HG02870 (cell line): ENCODE data around the gene SOAT2.
"Not testable (repeated sequence)": the region's sequence is repeated elsewhere in the genome, so short reads cannot be mapped to it uniquely, and the experiment has no call there.

Source experiments
- ATAC-seq: cut with Tn5 transposase; IDR thresholded peaks from one replicate; pipeline ENCODE4 v1.9.1; 2021; ENCODE audit warnings: mild to moderate bottlenecking, moderate library complexity; ENCODE audit not compliant: unreplicated experiment

Gene SOAT2

DNA sequence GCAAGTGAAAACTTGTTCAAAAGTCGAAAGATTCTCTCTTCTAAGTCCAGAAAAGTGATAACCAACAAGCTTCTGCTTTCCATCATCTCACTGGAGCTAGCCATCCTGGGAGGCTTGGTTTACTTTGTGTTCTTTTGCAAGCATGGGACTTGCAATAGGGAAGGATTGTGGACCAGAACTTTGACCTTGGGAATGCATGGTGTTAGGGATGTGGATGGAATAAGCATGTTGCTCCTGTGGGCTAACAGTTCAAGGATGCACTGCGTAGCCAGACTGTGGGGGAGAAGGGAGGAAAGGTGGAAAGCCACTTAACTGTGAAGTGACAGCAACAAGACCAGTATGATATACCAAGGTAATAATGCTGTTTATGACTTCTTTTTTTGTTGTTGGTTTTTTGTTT is 28.6 kb downstream of the SOAT2 start:
- no peak for ATAC-seq

- no peak for ATAC-seq
These were observed 30.4 kb downstream of the SOAT2 start for GRCh38 chr12:53133722-53134121.

GRCh38 chr12:53143355-53143754 is 40.1 kb downstream of the SOAT2 start:
- no peak for ATAC-seq

- no peak for ATAC-seq
These were observed 42.3 kb downstream of the SOAT2 start for GRCh38 chr12:53145383-53146260.

- no peak for ATAC-seq
These were observed 43.9 kb downstream of the SOAT2 start for GRCh38 chr12:53147181-53147580.

- no peak for ATAC-seq
These were observed 44.4 kb downstream of the SOAT2 start for GRCh38 chr12:53147653-53148052.

GRCh38 chr12:53151039-53151438 is 47.8 kb downstream of the SOAT2 start:
- ATAC-seq, result no peak

- ATAC-seq, result no peak
These were observed 49.1 kb downstream of the SOAT2 start for GRCh38 chr12:53152390-53152789.

- peak; percentile 61 for ATAC-seq
These were observed 56.0 kb downstream of the SOAT2 start for GRCh38 chr12:53159195-53159839.

GRCh38 chr12:53160000-53160399 is 56.7 kb downstream of the SOAT2 start:
- ATAC-seq, result no peak

DNA sequence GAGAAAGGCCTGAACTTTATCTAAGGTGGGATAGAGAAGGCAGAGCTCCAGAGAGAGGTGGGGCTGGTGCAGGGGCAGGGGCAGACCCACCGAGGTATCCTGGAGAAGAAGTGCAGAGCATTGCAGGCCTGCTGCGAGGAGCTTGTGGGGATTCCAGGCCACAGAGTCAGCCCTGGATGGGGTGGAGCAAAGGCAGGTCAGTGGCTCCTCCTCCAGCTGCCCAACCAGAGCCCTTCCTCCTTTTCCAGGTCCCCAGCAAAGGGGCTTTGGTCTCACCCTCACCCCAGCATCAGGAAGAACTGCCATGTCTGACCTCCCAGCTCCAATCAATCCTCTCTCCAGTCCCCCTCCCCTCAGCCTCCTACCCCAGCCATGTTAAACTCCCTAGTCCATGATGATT is 57.4 kb downstream of the SOAT2 start:
- ATAC-seq, result no peak

DNA sequence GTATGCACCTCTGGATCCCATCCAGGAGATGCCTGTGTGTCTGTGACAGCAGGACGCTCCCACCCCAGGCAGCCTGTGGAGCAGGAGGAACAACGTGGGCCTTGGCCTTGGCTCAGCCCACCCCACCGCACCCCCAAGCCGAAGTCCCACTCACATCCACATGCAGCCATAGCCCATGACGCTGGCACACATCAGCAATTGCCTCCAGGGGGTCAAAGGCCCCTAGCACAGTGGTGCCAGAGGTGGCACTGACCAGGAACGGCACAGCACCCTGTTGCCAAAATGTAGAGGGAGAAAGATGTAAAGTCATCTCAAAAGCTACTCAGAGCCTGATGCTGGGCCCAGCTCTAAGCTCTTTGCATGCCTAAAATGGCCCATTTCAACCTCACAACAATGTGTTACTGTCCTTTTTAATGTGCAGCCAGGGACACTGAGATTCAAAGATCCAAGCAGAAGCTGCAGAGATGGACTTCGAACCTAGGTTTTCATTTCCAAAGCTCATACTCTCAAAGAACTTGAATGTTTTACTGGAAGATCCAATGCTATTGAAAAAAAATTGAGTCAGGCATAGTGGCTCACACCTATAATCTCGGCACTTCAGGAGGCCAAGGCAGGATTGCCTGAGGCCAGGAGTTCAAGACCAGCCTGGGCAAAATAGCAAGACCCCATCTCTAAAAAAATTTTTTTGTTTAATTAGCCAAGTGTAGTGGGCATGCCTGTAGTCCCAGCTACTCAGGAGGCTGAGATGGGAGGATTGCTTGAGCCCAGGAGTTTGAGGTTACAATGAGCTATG is 58.0 kb downstream of the SOAT2 start:
- ATAC-seq, result no peak

DNA sequence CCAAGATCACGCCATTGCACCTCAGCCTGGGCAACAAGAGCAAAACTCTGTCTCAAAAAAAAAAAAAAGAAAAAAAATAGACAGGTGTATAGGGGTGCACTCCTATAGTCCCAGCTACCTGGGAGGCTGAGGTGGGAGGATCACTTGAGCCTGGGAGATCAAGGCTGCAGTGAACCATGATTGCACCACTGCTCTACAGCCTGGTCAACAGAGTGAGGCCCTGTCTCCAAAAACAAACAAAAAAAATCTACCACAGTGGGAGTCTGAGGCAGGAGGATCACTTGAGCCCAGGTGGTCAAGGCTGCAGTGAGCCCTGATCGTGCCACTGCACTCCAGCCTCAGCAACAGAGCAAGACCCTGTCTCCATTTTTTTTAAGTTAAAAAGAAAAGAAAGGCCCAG is 59.7 kb downstream of the SOAT2 start:
- not testable (repeated sequence) for ATAC-seq

DNA sequence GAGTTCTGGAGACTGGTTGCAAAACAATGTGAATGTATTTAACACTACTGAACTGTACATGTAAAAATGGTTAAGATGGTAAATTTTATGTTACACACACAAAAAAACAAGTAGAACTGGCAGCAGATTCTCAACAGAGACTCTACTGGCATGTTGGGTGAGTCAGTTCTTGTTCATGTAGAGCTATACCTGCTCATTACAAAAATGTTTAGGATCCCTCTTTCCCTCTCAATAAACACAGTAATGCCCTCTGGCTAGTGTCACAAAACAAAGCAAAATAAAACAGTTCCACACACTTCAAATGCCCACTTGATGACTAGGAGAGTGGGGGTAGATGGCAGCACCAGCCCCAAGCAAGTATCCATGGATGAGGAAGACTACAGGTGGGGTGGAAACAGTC is 63.6 kb downstream of the SOAT2 start:
- ATAC-seq, result no peak

DNA sequence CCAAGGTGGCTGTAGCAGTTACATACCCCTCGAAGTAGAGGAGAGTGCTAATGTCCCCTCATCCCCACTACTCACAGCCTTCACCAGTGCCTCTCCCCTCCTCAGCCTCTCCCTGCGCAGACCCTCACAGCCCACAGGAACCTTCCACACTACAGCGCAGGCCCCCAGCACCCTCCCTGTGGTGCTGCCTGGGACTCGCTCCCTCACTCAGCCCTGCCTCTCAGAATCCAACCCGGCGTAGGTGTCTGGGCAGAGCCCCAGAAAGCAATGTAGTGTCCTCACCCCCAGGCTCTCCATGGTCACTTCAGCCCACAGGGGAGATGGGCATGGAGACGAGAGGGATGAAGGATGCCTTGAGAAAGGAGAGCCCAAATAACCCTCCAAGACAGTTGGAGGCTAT is 66.4 kb downstream of the SOAT2 start:
- ATAC-seq, result no peak

- ATAC-seq, result no peak
These were observed 66.9 kb downstream of the SOAT2 start for GRCh38 chr12:53170215-53170614.

DNA sequence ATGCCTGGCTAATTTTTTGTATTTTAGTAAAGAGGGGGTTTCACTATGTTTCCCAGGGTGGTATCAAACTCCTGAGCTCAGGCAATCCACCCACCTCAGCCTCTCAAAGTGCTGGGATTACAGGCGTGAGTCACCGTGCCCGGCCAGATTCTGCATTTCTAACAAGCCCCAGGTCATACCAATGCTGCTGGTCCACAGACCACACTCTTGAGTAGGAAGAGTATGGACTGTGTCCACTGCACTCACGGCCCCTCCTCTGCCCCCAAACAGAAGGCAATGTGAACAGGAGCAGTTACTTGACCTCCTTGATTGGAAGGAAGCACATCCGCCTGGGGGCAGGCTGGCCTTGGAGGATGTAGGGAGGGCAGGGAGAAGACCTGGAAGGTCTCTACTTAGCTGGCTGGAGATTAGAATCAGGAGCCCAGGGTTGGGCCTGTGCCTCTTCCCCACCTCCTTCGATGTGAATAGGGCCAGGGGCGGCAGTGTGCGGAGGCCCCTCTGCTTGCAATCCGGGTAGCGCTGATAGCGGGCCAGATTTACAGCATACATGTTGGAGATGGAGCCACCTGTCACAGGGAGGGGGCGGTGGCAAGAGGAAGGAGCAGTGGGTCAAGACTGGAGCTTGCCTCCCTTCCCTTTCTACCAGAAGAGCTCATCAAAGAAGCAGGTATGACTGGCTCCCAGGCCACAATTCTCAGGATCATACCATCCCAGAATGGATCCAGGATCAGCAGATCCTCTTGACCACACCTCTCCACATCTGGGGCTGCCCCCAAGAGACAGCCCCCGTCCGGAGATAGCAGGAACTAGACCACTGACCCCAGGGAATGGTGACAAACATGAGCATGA is 67.8 kb downstream of the SOAT2 start:
- ATAC-seq, result no peak

DNA sequence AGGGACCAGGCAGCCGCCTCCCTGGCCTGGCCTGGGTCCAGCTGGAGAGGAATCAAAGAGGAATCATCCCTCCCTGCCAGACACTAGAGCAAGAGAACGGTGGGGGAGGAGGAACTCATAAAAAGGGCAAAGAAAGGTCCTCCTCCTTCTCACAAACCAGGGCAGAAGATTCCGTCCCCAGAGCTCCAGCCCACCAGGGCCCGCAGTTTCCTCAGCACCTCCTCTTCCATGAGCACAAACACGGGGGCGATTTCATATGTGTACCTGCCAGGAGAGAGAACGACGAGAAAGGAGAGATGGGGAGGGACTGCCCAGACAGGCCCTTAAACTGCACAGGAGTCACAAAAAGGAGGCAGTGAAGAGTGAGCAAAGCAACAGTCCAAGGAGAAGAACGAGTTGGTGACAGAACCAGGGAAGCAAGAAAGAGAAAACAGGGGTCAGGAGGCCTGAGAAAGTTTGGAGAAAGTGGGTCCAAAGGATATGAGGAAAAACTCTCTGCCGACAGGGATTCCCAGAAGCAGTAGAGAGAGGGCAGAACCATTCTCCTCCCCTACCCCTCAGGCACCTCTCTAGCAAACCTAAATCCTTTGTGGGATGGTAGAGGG is 68.5 kb downstream of the SOAT2 start:
- no peak for ATAC-seq

- no peak for ATAC-seq
These were observed 69.1 kb downstream of the SOAT2 start for GRCh38 chr12:53172352-53172751.

DNA sequence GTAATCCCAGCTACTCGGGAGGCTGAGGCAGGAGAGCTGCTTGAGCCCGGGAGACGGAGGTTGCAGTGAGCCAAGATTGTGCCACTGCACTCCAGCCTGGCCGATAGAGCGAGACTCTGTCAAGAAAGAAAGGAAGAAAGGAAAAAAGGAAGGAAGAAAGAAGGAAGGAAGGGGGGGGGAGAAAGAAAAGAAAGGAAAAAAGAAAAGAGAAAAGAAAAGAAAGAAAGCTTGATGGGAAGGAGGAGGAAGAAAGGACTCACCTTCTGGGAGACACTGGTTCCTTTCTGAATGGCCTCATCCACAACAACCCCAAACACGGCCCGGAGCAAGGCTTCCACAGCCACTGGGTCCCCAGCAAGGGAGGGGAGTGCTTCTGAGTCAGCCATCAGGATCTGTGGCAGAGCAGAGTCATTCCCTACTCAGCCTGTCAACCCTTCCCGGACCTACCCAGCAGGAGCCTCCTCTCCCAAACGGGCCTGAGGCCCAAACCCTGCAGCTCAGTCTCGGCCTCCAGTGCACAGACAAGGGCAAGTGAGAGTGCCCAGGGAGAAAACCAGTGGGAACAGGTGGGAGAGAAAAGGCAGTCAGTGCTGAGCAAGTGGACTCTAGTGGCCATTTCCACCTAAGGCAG is 69.9 kb downstream of the SOAT2 start:
- ATAC-seq, result no peak
